ENCODE data around the gene CLTCL1.
A peak's percentile ranks its signal among the peaks of the same experiment; 100 is the strongest.
"Not testable (repeated sequence)": the region's sequence is repeated elsewhere in the genome, so short reads cannot be mapped to it uniquely, and the experiment has no call there.

Gene CLTCL1

GRCh38 chr22:19291580-19292457 lies at the start of gene CLTCL1:
Gene CLTCL1, minus strand, starts transcription at chr22:19291719. Its CDS starts 78 bp downstream, at chr22:19291641.
- peak; percentile 67 for DNase-seq

GRCh38 chr22:19337137-19337536 lies 45.6 kb upstream of the CLTCL1 start:
- DNase-seq, result no peak

GRCh38 chr22:19336133-19337075 lies 44.9 kb upstream of the CLTCL1 start:
- no peak for DNase-seq

DNA sequence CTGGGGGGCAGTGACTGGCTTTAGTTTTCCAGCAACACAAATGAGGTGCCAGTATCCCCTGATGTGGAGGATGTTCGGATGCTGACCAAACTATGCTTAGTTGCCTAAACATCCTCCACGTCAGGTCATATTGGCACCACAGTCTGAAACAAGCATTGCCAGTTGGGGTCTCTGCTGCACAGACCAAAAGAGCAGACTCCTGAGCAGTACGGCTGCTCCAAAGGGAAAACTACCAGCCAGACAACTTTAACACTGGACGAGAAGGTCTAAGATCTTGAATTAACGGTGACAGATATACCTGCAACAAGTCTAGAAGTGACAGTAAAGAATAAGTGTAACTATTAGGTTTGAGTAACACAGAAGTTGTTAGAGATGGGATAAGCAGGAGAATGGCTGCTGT lies 40.5 kb upstream of the CLTCL1 start:
- DNase-seq, result no peak

- no peak for DNase-seq
Measured at GRCh38 chr22:19331474-19331873, 40.0 kb upstream of the CLTCL1 start.

DNA sequence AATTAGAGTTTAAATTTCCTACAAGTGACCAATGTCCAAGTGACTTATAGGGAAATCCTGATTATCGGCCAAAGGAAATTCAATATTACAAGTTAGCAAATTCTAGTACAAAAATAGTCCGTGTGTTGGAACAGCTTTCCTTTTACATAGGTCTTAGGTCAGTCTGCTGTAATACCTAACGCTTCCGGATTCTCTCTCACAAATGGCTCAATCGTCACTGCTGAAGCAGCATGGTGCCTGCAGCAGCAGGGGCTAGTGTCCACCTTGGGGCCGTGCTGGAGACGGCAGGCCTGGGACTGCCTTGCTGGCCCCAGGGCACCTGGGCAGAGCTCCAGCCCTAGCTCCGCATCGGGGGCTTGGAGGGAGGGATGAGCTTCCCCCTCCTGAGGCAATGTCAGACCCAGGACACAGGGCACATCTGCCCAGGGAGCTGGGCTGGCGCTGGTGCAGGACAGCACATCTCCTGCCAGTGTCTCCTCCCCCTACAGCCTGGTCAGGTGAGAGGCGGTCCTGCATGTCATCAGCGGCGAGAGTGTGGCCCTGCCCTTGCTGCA lies 39.4 kb upstream of the CLTCL1 start:
- DNase-seq, result no peak

- not testable (repeated sequence) for DNase-seq
Measured at GRCh38 chr22:19330205-19330604, 38.7 kb upstream of the CLTCL1 start.

DNA sequence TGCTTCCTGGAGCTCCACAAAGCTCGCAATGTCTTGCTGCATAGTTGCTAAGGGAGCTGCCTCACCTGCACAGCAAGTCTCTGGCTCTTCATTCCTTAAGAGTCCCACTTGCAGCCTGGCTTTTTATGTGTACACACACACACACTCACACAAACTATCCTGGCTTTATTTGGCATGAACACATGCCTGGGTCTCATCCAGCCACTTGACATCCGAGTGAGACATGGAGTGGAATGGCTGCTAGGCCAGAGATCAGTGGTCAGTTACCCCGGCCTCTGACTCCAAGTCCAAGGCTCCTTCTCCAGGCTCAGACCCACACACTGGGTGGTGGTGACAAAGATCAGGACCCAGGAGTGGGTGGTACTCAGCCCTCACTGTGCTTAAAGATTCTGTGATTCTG lies 37.9 kb upstream of the CLTCL1 start:
- no peak for DNase-seq

GRCh38 chr22:19325296-19325948 lies 33.9 kb upstream of the CLTCL1 start:
- no peak for DNase-seq

DNA sequence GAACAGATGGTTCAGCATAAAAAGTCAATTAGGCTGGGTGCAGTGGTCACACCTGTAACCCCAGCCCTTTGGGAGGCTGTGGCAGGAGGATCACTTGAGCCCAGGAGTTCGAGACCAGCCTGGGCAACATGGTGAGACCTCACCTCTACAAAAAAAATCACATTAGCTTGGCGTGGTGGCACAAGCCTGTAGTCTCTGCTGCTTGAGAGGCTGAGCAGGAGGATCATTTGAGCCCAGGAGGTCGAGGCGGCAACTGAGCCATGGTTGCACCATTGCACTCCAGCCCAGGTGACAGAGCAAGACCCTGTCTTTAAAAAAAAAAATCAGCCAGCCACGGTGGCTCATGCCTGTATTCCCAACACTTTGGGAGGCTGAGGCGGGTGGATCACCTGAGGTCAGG lies 31.9 kb upstream of the CLTCL1 start:
- DNase-seq, result not testable (repeated sequence)

DNA sequence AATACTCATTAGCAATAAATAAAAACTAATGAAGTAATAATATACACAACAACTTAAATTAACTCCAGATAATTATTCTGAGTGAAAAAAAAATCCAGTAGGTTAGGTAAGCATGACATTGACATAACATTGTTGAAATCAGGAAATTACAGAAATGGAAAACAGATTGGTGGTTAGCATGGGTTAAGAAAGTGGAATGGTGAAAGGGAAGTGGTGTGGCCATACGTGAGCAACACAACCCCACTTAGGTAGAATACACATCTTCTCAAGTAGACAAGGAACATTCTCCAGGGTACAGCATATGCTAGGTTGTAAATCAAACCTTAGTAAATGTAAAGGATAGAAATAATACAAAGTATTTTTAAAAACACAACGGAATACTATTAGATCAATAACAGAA lies 30.2 kb upstream of the CLTCL1 start:
- no peak for DNase-seq

DNA sequence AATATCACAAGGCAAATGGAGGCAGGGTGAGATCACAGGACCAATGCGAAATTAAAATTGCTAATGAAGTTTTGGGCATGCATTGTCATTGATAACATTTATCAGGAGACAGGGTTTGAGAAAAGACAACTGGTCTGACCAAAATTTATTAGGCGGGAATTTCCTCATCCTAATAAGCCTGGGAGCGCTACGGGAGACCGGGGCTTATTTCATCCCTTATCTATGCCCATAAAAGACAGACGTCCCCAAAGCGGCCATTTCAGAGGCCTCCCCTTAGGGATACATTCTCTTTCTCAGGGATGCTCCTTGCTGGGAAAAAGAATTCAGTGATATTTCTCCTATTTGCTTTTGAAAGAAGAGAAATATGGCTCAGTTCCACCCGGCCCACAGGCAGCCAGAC lies 28.6 kb upstream of the CLTCL1 start:
- not testable (repeated sequence) for DNase-seq

GRCh38 chr22:19319281-19319680 lies 27.8 kb upstream of the CLTCL1 start:
- DNase-seq, result no peak

GRCh38 chr22:19317865-19318264 lies 26.3 kb upstream of the CLTCL1 start:
- no peak for DNase-seq

DNA sequence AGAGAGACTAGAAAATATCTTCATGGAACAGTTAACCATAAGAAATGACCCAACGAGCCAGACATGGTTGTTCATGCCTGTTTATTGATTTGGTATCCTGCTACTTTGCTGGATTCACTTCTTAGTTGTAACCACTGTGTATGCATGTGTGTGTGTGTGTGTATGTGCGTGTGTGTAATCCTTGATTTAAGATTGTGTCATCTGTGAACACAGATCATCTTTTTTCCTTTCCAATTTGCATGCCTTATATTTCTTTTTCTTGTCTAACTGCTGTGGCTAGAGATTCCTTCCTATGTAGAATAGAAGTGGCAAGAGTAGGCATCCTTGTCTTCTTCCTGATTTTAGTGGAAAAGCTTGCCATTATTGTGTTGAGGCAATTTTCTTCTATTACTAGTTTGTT lies 16.4 kb upstream of the CLTCL1 start:
- no peak for DNase-seq

DNA sequence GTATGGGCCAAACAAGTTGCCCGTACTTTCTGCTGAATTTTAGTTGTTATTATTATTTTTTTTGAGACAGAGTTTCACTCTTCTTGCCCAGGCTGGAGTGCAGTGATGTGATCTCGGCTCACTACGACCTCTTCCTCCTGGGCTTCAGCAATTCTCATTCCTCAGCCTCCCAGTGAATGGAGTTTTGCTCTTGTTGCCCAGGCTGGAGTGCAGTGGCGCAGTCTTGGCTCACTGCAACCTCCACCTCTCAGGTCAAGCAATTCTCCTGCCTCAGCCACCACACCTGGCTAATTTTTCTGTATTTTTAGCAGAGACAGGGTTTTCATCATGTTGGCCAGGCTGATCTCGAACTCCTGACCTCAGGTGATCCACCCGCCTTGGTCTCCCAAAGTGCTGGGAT lies 15.0 kb upstream of the CLTCL1 start:
- DNase-seq, result not testable (repeated sequence)

DNA sequence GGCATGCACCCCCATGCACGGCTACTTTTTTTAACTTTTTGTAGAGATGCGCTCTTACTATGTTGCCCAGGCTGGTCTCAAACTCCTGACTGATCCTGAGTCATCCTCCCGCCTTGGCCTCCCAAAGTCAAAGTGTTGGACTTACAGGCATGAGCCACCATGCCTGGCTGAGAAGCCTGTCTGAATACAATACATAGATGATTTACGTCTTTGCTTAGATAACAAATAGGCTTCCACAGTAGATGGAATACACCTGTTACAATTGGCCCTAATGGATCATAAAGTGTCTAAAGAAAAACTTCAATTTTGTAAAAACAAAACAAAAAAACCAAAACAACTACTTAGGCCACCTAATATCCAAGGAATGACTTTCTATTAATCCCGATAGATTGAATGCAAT lies 13.0 kb upstream of the CLTCL1 start:
- DNase-seq, result no peak

DNA sequence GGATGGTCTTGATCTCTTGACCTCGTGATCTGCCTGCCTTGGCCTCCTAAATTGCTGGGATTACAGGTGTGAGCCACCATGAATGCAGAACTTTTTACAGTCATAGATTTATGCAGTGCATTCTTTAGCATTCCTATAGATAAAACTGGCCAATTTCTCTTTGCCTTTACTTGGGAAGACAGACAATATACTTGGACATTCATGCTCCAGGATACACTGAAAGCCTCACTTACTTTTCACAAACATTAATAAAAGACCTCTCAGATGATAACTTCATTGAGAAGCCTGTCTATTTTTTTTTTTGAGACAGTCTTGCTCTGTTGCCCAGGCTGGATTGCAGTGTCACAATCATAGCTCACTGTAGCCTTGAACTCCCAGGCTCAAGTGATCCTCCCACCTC lies 12.3 kb upstream of the CLTCL1 start:
- DNase-seq, result no peak

- DNase-seq, result no peak
Measured at GRCh38 chr22:19295733-19296132, 4.2 kb upstream of the CLTCL1 start.

DNA sequence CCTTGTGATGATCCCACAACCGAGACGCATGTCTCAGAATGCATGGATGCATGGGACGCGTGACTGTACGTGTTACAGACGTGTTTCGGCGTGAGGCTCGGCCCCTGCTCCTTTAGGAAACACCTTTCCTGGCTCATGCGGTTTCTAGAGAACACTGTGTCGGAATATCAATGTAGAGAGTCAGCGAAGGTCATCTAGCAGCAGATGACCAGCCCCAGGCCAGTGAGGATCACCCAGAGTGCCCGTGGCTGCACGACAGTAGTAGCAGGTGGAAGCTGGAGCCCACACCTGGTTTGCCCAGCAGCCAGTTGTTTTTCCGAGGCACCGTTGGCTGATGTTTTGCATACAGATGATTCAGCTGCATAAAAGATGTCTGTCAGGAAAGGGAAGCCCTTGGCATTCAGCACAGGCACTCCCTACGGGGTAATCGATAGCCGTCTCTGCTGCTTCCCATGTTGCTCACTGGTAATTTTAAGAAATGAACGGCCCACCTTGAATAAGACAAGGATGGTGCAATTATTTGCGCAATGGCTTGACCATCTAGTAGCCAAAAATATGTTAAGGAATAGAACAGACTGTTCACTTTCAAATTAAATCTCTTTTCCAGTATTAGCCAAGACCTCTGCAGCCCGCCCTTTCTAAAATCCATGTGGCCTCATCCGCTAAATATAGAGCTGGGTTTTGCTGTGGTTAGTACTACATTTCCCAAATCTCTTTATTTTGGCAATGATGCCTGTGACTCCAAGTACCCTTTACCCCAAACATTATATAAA lies 1.1 kb upstream of the CLTCL1 start:
- peak; percentile 17 for DNase-seq

GRCh38 chr22:19291218-19291579 lies 320 bp downstream of the CLTCL1 start:
- DNase-seq, result peak; percentile 32

Measured in NCI-H1436 (cell line).